ENCODE measurements around the gene MAP2K4. TPM values are rescaled to one million over a fixed set of nuclear protein-coding genes. Genes with fewer than 3 reads are reported as not detected.

Gene MAP2K4
- total and polyA plus RNA-seq, 2 of the 13 experiments (the other 11 are each of a cell fraction or from before 2014, with no cell fraction given): 21.5 to 35.6 TPM

- TF ChIP-seq, protein P1, sequence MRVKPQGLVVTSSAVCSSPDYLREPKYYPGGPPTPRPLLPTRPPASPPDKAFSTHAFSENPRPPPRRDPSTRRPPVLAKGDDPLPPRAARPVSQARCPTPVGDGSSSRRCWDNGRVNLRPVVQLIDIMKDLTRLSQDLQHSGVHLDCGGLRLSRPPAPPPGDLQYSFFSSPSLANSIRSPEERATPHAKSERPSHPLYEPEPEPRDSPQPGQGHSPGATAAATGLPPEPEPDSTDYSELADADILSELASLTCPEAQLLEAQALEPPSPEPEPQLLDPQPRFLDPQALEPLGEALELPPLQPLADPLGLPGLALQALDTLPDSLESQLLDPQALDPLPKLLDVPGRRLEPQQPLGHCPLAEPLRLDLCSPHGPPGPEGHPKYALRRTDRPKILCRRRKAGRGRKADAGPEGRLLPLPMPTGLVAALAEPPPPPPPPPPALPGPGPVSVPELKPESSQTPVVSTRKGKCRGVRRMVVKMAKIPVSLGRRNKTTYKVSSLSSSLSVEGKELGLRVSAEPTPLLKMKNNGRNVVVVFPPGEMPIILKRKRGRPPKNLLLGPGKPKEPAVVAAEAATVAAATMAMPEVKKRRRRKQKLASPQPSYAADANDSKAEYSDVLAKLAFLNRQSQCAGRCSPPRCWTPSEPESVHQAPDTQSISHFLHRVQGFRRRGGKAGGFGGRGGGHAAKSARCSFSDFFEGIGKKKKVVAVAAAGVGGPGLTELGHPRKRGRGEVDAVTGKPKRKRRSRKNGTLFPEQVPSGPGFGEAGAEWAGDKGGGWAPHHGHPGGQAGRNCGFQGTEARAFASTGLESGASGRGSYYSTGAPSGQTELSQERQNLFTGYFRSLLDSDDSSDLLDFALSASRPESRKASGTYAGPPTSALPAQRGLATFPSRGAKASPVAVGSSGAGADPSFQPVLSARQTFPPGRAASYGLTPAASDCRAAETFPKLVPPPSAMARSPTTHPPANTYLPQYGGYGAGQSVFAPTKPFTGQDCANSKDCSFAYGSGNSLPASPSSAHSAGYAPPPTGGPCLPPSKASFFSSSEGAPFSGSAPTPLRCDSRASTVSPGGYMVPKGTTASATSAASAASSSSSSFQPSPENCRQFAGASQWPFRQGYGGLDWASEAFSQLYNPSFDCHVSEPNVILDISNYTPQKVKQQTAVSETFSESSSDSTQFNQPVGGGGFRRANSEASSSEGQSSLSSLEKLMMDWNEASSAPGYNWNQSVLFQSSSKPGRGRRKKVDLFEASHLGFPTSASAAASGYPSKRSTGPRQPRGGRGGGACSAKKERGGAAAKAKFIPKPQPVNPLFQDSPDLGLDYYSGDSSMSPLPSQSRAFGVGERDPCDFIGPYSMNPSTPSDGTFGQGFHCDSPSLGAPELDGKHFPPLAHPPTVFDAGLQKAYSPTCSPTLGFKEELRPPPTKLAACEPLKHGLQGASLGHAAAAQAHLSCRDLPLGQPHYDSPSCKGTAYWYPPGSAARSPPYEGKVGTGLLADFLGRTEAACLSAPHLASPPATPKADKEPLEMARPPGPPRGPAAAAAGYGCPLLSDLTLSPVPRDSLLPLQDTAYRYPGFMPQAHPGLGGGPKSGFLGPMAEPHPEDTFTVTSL (CRISPR knock-in tag; IDR thresholded peaks at IDR 0.05; ENCODE audit: borderline replicate concordance): peak; percentile 33; the same call in 1 of the 2 replicates
- TF ChIP-seq SMC3 (IDR thresholded peaks at IDR 0.05; ENCODE audit: low read length): no peak
Observed at GRCh38 chr17:12089809-12090384, 69.2 kb downstream of the MAP2K4 start (continued).

DNA sequence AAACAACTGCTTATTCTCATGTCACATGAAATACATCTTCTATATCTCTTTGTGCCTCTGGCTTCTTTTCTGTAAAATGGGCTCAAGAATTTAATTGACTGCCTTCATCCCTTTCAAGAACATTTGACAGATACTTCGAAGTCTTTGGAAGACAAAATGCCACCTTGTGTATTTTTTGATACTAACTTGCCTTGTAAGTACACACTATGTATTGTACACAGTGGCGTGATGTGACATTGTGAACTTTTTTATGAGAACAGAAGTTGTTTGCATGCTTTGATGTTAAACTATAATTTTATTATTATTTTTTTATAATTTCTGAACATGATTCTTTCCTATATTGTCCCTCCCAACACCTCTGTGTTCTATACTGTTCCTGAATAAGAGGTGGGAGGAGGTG, 73.7 kb downstream of the MAP2K4 start:
- Histone ChIP-seq H3K27ac (ENCODE audit: extremely low read length, insufficient read depth, low read length) (no peak overlapping the region), H2AFZ (ENCODE audit: low read length) (no peak overlapping the region), H3K9ac (ENCODE audit: insufficient read depth, low read depth, low read length) (no peak overlapping the region), H3K36me3 (replicated peaks in 1 of 2; ENCODE audit: control insufficient read depth in 1 of 2, insufficient read depth in 2 of 2, low read length in 2 of 2) (peaks cover 3 to 11% of the 10 kb centered on the region in 2 experiments; a peak in 4 of 5 replicates), H3K4me2 (ENCODE audit: low read depth, low read length) (no peak overlapping the region), H3K79me2 (ENCODE audit: insufficient read depth, low read length) (peaks cover 3% of the 10 kb centered on the region), H3K27me3 (ENCODE audit: control insufficient read depth in 1 of 2, insufficient read depth in 2 of 2, low read length in 2 of 2) (no peaks in the 10 kb centered on the region), H3K4me1 (ENCODE audit: insufficient read depth, low read length) (peaks cover 18% of the 10 kb centered on the region), H4K20me1 (ENCODE audit: insufficient read depth, low read length) (no peaks in the 10 kb centered on the region; the same call in 1 of the 2 replicates), H3K9me3 (ENCODE audit: low read length) (no peaks in the 10 kb centered on the region), H3K4me3 (replicated peaks in 1 of 3; ENCODE audit: insufficient read depth in 1 of 3, low read depth in 2 of 3, low read length in 3 of 3) (no peak overlapping the region)
- no peak for ATAC-seq
- TF ChIP-seq TRAFD1 (CRISPR knock-in tag; IDR thresholded peaks at IDR 0.05; ENCODE audit: borderline replicate concordance) (no peak), MIER2 (CRISPR knock-in tag; IDR thresholded peaks at IDR 0.05) (no peak), ZBTB44 (CRISPR knock-in tag; IDR thresholded peaks at IDR 0.05) (no peak), ZNF629 (CRISPR knock-in tag; conservative IDR thresholded peaks at IDR 0.05) (peak; percentile 51), U2AF2 (IDR thresholded peaks at IDR 0.05; ENCODE audit: low read depth, low read length) (no peak)
- intact Hi-C loops (cut with micrococcal nuclease; ENCODE audit: unreplicated experiment) (no loop called here), in situ Hi-C loops (cut with HindIII; ENCODE audit: extremely low pct_ligation_motif_present, low pct_unique_long_range_greater_than_20kb) (no loop called here)
- no peak for DNase-seq (ENCODE audit: low spot score)
- no TSS peak for BruUV-seq (replicated peaks)
- CTCF ChIA-PET (ENCODE audit: low intra/inter-chr PET ratio, low total read pairs): no interaction called here
- POLR2A ChIA-PET: no interaction called here
- no peak for FAIRE-seq
- 98% methylated on average over 2 of the region's 2 CpGs for WGBS (ENCODE audit: low lambda C conversion rate)
